Tibial artery (tissue), 4 donors: ENCODE data around the gene PIGV.

ENCODE experiments used
- DNase-seq, 2 donors: peaks; one replicate each; pipeline ENCODE4 v3.0.0-alpha.2; 2019
- H3K27ac ChIP-seq, 2 donors: fragments of 200-600 bp; sonication (generic) in 1 of 2; 1 replicate in 1 of 2; 2 replicates in 1 of 2; pipeline ENCODE4 v1.5.1; 2018 to 2019; ENCODE audit warnings: mild to moderate bottlenecking in 1 of 2
- H3K27me3 ChIP-seq, 2 donors: fragments of 200-600 bp; sonication (generic) in 1 of 2; one replicate each; pipeline versions ENCODE4 v1.5.1 to v1.6.0; 2016 to 2019
- H3K36me3 ChIP-seq, 3 donors: fragments of 200-600 bp; sonication (generic) in 2 of 3; one replicate each; pipeline ENCODE4 v1.5.1; 2016 to 2019; ENCODE audit warnings: mild to moderate bottlenecking in 2 of 3
- H3K4me1 ChIP-seq, 4 donors: fragments of 200-600 bp; sonication (generic) in 2 of 4; 1 replicate in 3 of 4; 2 replicates in 1 of 4; pipeline ENCODE4 v1.5.1; 2016 to 2019
- H3K4me3 ChIP-seq, 2 donors: fragments of 200-600 bp; sonication (generic) in 1 of 2; 1 replicate in 1 of 2; 2 replicates in 1 of 2; pipeline ENCODE4 v1.5.1; 2018 to 2019; ENCODE audit warnings: mild to moderate bottlenecking in 2 of 2
- H3K9me3 ChIP-seq, 3 donors: fragments of 200-600 bp; sonication (generic) in 1 of 3; one replicate each; pipeline ENCODE4 v1.5.1; 2016 to 2019
- intact Hi-C: fragments of 100-400 bp; cut with DNase I; formaldehyde crosslinking; loops from one replicate; pipeline ENCODE4 v1.15.0; 2023; ENCODE audit warnings: low total_unique reads
- TF ChIP-seq, protein P1 (sequence below), 2 experiments: fragments of 200-600 bp in 1 of 2; fragments of 450-650 bp in 1 of 2; IDR thresholded peaks; one replicate each; pipeline ENCODE4 v1.5.1; 2017 to 2019; ENCODE audit warnings: antibody characterized with exemption in 2 of 2, mild to moderate bottlenecking in 1 of 2, moderate library complexity in 1 of 2

The PIGV gene

GRCh38 chr1:26822737-26823395, 35.1 kb downstream of the PIGV start:
- H3K27me3 ChIP-seq = no peaks in the 10 kb centered on the region
- H3K27ac ChIP-seq = no peak overlapping the region
- DNase-seq = no peak
- intact Hi-C loops = no loop called here
- H3K36me3 ChIP-seq = no peaks in the 10 kb centered on the region
- H3K4me3 ChIP-seq = no peak overlapping the region
- no peaks in the 10 kb centered on the region for H3K9me3 ChIP-seq
- peaks cover 0 to 23% (median 14%) of the 10 kb centered on the region in 4 donors for H3K4me1 ChIP-seq
- TF ChIP-seq, protein P1, sequence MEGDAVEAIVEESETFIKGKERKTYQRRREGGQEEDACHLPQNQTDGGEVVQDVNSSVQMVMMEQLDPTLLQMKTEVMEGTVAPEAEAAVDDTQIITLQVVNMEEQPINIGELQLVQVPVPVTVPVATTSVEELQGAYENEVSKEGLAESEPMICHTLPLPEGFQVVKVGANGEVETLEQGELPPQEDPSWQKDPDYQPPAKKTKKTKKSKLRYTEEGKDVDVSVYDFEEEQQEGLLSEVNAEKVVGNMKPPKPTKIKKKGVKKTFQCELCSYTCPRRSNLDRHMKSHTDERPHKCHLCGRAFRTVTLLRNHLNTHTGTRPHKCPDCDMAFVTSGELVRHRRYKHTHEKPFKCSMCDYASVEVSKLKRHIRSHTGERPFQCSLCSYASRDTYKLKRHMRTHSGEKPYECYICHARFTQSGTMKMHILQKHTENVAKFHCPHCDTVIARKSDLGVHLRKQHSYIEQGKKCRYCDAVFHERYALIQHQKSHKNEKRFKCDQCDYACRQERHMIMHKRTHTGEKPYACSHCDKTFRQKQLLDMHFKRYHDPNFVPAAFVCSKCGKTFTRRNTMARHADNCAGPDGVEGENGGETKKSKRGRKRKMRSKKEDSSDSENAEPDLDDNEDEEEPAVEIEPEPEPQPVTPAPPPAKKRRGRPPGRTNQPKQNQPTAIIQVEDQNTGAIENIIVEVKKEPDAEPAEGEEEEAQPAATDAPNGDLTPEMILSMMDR (IDR thresholded peaks at IDR 0.05) = no peak

DNA sequence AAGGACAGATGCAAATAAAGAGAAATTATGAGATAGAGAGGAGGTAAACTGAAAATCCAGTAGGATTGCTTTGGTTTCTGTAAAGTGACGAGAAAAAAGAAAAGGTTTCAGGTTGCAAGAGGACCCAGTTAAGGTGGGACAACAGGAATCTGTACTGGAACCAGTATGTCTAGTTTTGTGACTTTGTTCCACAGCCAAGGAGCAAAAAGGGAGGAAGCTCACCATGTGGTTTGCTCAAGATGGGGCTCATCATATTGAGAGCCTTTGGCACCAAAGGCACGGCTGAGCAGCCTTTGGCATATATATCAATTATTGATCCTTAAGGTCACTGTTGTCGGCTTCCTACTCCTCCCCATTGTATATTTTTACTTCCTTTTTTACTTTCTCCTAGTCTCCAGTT, 37.0 kb downstream of the PIGV start:
- H3K27ac ChIP-seq = no peak overlapping the region
- TF ChIP-seq, protein P1 (IDR thresholded peaks at IDR 0.05) = no peak
- no peaks in the 10 kb centered on the region for H3K9me3 ChIP-seq
- intact Hi-C loops = no loop called here
- H3K4me3 ChIP-seq = no peak overlapping the region
- H3K4me1 ChIP-seq = peaks cover 0 to 40% (median 29%) of the 10 kb centered on the region in 4 donors
- H3K36me3 ChIP-seq = no peaks in the 10 kb centered on the region
- no peak for DNase-seq
- no peaks in the 10 kb centered on the region for H3K27me3 ChIP-seq

DNA sequence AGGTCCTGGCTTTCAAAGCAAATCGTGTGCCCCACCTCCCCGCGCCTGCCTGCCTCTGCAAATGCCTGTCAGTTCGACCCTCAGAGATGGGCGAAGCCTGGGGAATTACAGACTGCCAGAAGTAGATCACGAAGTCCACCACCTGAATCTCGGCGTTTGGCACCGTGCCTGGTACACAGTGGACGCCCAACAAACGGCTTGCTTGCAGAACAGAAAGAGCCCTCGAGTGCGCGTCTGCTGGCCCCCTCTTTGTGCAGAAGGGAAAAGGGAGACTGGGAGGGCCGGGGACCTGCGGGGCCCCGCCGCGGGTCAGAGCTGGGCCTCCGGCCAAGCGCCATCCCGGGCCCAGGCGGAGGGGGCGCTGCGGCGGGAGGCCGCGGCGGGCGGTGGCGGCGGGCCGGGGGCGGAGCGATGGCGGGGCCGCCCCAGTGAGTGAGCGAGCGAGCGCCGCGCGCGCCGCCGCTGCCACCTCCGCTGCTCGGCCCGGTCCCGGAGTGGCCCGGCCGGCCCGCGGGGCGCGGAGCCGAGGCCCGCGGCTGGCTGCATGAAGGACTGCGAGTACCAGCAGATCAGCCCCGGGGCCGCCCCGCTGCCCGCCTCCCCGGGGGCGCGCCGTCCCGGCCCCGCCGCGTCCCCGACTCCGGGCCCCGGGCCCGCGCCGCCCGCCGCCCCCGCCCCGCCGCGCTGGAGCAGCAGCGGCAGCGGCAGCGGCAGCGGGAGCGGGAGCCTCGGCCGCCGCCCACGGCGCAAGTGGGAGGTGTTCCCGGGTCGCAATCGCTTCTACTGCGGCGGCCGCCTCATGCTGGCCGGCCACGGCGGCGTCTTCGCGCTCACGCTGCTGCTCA, 38.7 kb downstream of the PIGV start, which contains the start of gene ZDHHC18:
Gene ZDHHC18 (plus strand): TSS at position 428 of the 845 bp plus-strand sequence. CDS start 117 bp downstream, at position 545.
- intact Hi-C loops = no loop called here
- no peaks in the 10 kb centered on the region for H3K27me3 ChIP-seq
- H3K36me3 ChIP-seq = peaks cover 0 to 11% (median 0%) of the 10 kb centered on the region in 3 donors
- TF ChIP-seq, protein P1 (IDR thresholded peaks at IDR 0.05) = peak; percentile 29 to 85
- H3K4me1 ChIP-seq = peaks cover 0 to 40% (median 29%) of the 10 kb centered on the region in 4 donors
- DNase-seq = peak; percentile 48 to 77
- H3K4me3 ChIP-seq = peak within 1 kb of the TSS; percentile 83 to 93
- peak within 1 kb of the TSS; percentile 74 to 80 for H3K27ac ChIP-seq
- H3K9me3 ChIP-seq = no peaks in the 10 kb centered on the region

DNA sequence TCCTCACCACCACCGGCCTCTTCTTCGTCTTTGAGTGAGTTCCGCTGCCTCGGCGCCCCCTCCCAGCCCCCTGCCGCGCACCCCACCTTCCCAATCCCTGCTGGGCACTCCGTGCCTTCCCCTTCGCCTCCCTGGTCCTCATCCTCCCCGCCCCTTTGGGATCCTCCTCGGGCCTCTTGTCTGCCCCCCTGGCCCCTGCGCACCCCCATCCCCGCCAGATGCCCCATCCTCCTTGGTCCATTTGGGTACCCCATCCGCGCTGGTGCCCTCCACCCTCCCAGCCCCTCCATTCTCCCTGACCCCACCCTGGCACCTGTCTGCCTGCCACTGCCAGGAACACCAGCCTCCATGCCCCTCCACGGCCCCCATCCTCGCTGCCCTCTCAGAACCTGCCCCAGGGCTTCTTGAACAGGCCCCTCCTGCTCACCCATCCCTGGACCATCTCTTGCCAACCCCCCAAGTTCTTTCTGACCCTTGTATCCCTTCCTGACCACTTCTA, 39.4 kb downstream of the PIGV start:
- Histone ChIP-seq H3K9me3 (no peaks in the 10 kb centered on the region), H3K27me3 (no peaks in the 10 kb centered on the region), H3K4me3 (peak overlapping the region; percentile 83 to 93), H3K36me3 (peaks cover 2 to 18% (median 4%) of the 10 kb centered on the region in 3 donors), H3K27ac (peak overlapping the region; percentile 74 to 80), H3K4me1 (peaks cover 0 to 40% (median 29%) of the 10 kb centered on the region in 4 donors)
- DNase-seq = no peak
- TF ChIP-seq, protein P1 (IDR thresholded peaks at IDR 0.05) = no peak
- intact Hi-C loops = no loop called here

GRCh38 chr1:26827663-26828062, 39.9 kb downstream of the PIGV start:
- H3K9me3 ChIP-seq = no peaks in the 10 kb centered on the region
- no peak for DNase-seq
- H3K27me3 ChIP-seq = no peaks in the 10 kb centered on the region
- peak overlapping the region; percentile 74 to 80 for H3K27ac ChIP-seq
- intact Hi-C loops = no loop called here
- peaks cover 7 to 23% (median 9%) of the 10 kb centered on the region in 3 donors for H3K36me3 ChIP-seq
- peak overlapping the region; percentile 83 to 93 for H3K4me3 ChIP-seq
- TF ChIP-seq, protein P1 (IDR thresholded peaks at IDR 0.05) = no peak
- H3K4me1 ChIP-seq = peaks cover 0 to 40% (median 29%) of the 10 kb centered on the region in 4 donors
